Endothelial cell of coronary artery (primary cell): ENCODE results near the gene CSMD2. TPM values are rescaled to one million over a fixed set of nuclear protein-coding genes. Genes with fewer than 3 reads are reported as not detected.

Experiments
- total RNA-seq: library from RNA; depleted of rRNA; stranded (reverse); fragments of >200 nt; gene quantifications from 2 replicates; pipeline ENCODE4 v1.2.3, GENCODE V29; 2014

Gene CSMD2
- total RNA-seq, result 0.18 and 0.28 TPM in 2 replicates

GRCh38 chr1:34164771-34165391 is at the start of gene CSMD2:
CSMD2 (minus strand) TSS chr1:34165230; CDS start chr1:34165097, 133 bp downstream.

GRCh38 chr1:34176830-34177603 is 12.0 kb upstream of the CSMD2 start, which contains the start of gene C1orf94:
C1orf94 (plus strand) TSS chr1:34176907; CDS start chr1:34177790, 883 bp downstream.

GRCh38 chr1:33863779-33864178 is 301.3 kb downstream of the CSMD2 start, which contains the start of gene HMGB4:
HMGB4 (plus strand) TSS chr1:33864079; CDS start chr1:33864192, 113 bp downstream.

GRCh38 chr1:33472269-33472980 is 692.6 kb downstream of the CSMD2 start, which contains the start of gene ZSCAN20:
ZSCAN20 (plus strand) TSS chr1:33472645; CDS start chr1:33479289, 6,644 bp downstream.

Other genes with a start within 250 kb of the CSMD2 start
- gene C1orf94, start 11.7 kb upstream of the CSMD2 start, total RNA-seq, result not detected in 2 replicates